OCI-LY1 (cell line): Measurements from ENCODE around the gene CLEC3A.

Source experiments
- EZH2 ChIP-seq: fragments of 200-600 bp; sonication (generic), shearing (Covaris generic); IDR thresholded peaks from 2 replicates; pipeline ENCODE4 v1.8.0; 2017; ENCODE audit warnings: borderline replicate concordance, mixed run types, mild to moderate bottlenecking, antibody characterized with exemption, low read length, moderate library complexity, mixed read lengths
- TF ChIP-seq, protein P1 (sequence below): fragments of 200-600 bp; sonication (generic), shearing (Covaris generic); IDR thresholded peaks from 2 replicates; pipeline ENCODE4 v1.5.1; 2017; ENCODE audit warnings: mild to moderate bottlenecking, antibody characterized with exemption, low read length, moderate library complexity, mixed read lengths

- TF ChIP-seq, protein P1, sequence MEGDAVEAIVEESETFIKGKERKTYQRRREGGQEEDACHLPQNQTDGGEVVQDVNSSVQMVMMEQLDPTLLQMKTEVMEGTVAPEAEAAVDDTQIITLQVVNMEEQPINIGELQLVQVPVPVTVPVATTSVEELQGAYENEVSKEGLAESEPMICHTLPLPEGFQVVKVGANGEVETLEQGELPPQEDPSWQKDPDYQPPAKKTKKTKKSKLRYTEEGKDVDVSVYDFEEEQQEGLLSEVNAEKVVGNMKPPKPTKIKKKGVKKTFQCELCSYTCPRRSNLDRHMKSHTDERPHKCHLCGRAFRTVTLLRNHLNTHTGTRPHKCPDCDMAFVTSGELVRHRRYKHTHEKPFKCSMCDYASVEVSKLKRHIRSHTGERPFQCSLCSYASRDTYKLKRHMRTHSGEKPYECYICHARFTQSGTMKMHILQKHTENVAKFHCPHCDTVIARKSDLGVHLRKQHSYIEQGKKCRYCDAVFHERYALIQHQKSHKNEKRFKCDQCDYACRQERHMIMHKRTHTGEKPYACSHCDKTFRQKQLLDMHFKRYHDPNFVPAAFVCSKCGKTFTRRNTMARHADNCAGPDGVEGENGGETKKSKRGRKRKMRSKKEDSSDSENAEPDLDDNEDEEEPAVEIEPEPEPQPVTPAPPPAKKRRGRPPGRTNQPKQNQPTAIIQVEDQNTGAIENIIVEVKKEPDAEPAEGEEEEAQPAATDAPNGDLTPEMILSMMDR, result no peak
- no peak for TF ChIP-seq EZH2
Measured at GRCh38 chr16:78004517-78004916, 17.8 kb upstream of the CLEC3A start.
